Measurements from ENCODE around the gene TEN1.
A peak's percentile ranks its signal among the peaks of the same experiment; 100 is the strongest.
"Not testable (repeated sequence)": the region's sequence is repeated elsewhere in the genome, so short reads cannot be mapped to it uniquely, and the experiment has no call there.

Gene TEN1

GRCh38 chr17:75959839-75960511 is 19.1 kb upstream of the TEN1 start:
- no peak overlapping the region for H3K4me3 ChIP-seq (ENCODE audit: low read length)
- no peak for TF ChIP-seq ZNF274 (IDR thresholded peaks at IDR 0.05; ENCODE audit: low read depth, low read length)

GRCh38 chr17:75965468-75965867 is 13.6 kb upstream of the TEN1 start:
- H3K4me3 ChIP-seq (ENCODE audit: low read length), result no peak overlapping the region
- no peak for TF ChIP-seq ZNF274 (IDR thresholded peaks at IDR 0.05; ENCODE audit: low read depth, low read length)

DNA sequence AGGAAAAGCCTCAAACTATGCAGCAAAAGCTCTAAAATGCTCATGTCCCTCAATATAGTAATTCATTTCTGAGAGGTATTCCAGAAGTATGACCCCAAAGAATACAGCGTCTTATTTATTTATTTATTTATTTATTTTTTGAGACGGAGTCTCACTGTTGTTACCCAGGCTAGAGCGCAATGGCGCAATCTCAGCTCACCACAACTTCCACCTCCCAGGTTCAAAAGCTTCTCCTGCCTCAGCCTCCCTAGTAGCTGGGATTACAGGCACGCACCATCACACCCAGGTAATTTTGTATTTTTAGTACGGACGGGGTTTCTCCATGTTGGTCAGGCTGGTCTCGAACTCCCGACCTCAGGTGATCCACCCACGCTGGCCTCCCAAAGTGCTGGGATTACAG is 10.0 kb upstream of the TEN1 start:
- not testable (repeated sequence) for H3K4me3 ChIP-seq (ENCODE audit: low read length)

DNA sequence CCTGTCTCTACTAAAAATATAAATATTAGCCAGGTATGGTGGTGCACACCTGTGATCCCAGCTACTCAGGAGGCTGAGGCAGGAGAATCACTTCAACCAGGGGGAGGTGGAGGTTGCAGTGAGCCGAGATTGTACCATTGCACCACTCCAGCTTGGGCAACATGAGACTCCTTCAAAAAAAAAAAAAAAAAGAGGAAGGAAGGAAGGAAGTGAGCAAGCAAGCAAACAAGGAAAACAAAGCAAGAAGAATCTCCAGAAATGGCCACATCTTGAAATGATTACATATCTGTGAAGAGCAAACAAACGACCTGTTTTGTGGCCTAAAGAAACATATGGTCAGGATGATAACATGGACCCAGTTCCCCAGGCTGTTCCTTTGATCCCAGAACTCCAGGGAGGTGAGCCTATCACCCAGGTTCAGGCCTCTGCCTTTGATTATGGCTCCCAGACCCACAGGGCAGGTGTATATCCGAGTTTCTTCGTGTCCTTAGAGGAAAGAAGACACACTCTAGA is 9.0 kb upstream of the TEN1 start:
- TF ChIP-seq ZNF274 (IDR thresholded peaks at IDR 0.05; ENCODE audit: low read depth, low read length), result no peak
- no peak overlapping the region for H3K4me3 ChIP-seq (ENCODE audit: low read length)

DNA sequence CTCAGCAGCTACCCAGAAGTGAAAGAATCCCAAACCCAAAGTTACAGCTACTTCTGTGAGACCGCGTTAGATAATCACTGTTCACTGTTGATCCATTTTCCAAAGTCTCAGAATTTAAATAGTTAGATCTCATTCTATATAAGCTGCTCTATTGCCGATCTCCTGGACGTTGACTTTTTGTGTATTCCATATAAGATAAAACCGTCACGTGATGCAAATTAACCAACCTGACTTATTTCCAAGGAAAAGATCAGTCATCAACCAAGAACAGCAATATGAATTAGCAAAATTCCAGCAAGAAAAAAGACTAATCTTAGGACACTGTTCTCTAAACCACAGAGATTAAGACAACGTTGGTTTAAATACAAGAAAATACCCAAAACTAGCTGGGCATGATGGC is 8.4 kb upstream of the TEN1 start:
- H3K4me3 ChIP-seq (ENCODE audit: low read length), result no peak overlapping the region
- no peak for TF ChIP-seq ZNF274 (IDR thresholded peaks at IDR 0.05; ENCODE audit: low read depth, low read length)

GRCh38 chr17:75975187-75975586 is 3.9 kb upstream of the TEN1 start:
- H3K4me3 ChIP-seq (ENCODE audit: low read length), result not testable (repeated sequence)

GRCh38 chr17:75975757-75976174 is 3.3 kb upstream of the TEN1 start:
- no peak overlapping the region for H3K4me3 ChIP-seq (ENCODE audit: low read length)
- no peak for TF ChIP-seq ZNF274 (IDR thresholded peaks at IDR 0.05; ENCODE audit: low read depth, low read length)

DNA sequence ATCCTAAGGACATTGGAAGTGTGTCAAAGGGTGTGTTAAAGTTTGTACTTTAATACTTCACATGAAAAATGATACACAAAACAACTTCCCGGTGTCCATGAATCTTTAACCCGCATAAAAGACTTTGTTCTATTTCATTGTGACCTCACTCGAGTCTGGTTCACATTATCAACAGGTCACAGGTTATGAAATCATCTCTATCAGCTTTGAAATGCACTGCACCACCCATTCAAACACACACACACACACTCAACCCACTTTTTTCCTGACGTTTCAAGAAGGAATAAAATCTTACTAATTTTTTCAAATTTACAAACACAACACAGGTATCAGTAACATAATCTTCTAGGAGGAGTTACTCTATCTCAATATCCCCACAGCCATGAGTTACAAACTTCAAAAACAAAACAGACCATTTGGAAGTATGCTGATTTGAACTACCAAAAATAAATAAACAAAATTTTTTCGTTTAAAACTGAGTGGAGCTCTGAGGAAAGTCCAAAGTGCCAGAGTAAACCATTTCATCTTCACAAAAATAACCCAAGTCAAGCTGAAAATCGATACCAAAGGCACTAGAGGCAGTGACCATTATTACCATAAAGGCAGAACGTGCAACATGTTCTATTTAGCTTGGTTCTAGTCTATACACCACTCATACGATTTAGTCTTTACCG is 2.7 kb upstream of the TEN1 start:
- TF ChIP-seq ZNF274 (IDR thresholded peaks at IDR 0.05; ENCODE audit: low read depth, low read length), result no peak
- H3K4me3 ChIP-seq (ENCODE audit: low read length), result no peak overlapping the region

GRCh38 chr17:75979705-75980187 is 706 bp downstream of the TEN1 start:
- no peak for TF ChIP-seq ZNF274 (IDR thresholded peaks at IDR 0.05; ENCODE audit: low read depth, low read length)
- H3K4me3 ChIP-seq (ENCODE audit: low read length), result peak overlapping the region; percentile 80

GRCh38 chr17:75980188-75981018 is 1.4 kb downstream of the TEN1 start:
- H3K4me3 ChIP-seq (ENCODE audit: low read length), result peak overlapping the region; percentile 80
- TF ChIP-seq ZNF274 (IDR thresholded peaks at IDR 0.05; ENCODE audit: low read depth, low read length), result no peak

- H3K4me3 ChIP-seq (ENCODE audit: low read length), result no peak overlapping the region
Observed at GRCh38 chr17:75981019-75981615, 2.1 kb downstream of the TEN1 start.

DNA sequence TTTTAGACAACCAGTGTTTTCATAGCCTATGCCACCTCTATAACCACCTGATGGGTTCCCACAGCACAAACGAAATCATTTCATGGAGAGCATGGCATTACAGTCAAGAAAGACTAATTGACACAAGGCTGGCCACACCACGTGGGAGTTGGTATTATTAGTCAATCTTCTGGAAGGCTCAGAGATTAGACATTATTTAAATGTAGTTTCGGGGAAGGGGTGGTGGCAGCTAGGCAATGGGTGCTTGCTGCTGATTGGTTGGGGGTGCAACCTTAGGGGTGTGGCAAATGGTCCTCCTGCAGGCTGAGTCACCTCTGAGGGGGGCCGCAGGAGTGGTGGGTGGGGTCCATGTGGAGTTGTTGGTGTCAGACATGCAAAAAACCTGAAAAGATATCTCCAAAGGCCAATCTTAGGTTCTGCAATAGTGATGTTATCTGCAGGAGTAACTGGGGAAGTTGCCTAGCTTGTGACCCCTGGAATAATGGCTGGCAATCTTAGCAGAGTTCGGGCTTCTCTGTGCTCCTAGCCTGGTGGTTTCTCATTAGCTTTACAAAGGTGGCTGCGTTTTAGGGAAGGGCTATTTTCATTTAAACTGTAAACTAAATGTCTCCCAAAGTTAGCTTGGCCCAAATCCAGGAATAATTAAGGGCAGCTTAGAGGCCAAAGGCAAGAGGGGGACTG is 4.6 kb downstream of the TEN1 start:
- H3K4me3 ChIP-seq (ENCODE audit: low read length), result no peak overlapping the region
- TF ChIP-seq ZNF274 (IDR thresholded peaks at IDR 0.05; ENCODE audit: low read depth, low read length), result no peak

More at GRCh38 chr17:75981019-75981615, 2.1 kb downstream of the TEN1 start:
- TF ChIP-seq ZNF274 (IDR thresholded peaks at IDR 0.05; ENCODE audit: low read depth, low read length), result no peak

GRCh38 chr17:75985986-75986385 is 6.9 kb downstream of the TEN1 start:
- TF ChIP-seq ZNF274 (IDR thresholded peaks at IDR 0.05; ENCODE audit: low read depth, low read length), result no peak
- no peak overlapping the region for H3K4me3 ChIP-seq (ENCODE audit: low read length)

GRCh38 chr17:75987041-75987440 is 8.0 kb downstream of the TEN1 start:
- TF ChIP-seq ZNF274 (IDR thresholded peaks at IDR 0.05; ENCODE audit: low read depth, low read length), result no peak
- no peak overlapping the region for H3K4me3 ChIP-seq (ENCODE audit: low read length)
